Measurements from ENCODE around the gene SPIB.

Gene SPIB

GRCh38 chr19:50433201-50434180 lies 14.8 kb downstream of the SPIB start:
- H3K4me2 ChIP-seq (ENCODE audit: low read depth, low read length, poor library complexity, severe bottlenecking) = no peak overlapping the region
- H3K9me2 ChIP-seq (replicated peaks; ENCODE audit: low read depth, low read length) = no peaks in the 10 kb centered on the region
- no peak overlapping the region for H2AFZ ChIP-seq (ENCODE audit: low read length)
- no peaks in the 10 kb centered on the region for H3K79me2 ChIP-seq (ENCODE audit: insufficient read depth, low read length)
- TF ChIP-seq, protein P1, sequence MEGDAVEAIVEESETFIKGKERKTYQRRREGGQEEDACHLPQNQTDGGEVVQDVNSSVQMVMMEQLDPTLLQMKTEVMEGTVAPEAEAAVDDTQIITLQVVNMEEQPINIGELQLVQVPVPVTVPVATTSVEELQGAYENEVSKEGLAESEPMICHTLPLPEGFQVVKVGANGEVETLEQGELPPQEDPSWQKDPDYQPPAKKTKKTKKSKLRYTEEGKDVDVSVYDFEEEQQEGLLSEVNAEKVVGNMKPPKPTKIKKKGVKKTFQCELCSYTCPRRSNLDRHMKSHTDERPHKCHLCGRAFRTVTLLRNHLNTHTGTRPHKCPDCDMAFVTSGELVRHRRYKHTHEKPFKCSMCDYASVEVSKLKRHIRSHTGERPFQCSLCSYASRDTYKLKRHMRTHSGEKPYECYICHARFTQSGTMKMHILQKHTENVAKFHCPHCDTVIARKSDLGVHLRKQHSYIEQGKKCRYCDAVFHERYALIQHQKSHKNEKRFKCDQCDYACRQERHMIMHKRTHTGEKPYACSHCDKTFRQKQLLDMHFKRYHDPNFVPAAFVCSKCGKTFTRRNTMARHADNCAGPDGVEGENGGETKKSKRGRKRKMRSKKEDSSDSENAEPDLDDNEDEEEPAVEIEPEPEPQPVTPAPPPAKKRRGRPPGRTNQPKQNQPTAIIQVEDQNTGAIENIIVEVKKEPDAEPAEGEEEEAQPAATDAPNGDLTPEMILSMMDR (conservative IDR thresholded peaks at IDR 0.05; ENCODE audit: low read length) = no peak
- no peak for TF ChIP-seq EZH2phosphoT487 (IDR thresholded peaks at IDR 0.05; ENCODE audit: borderline replicate concordance)
- H3F3A ChIP-seq (ENCODE audit: low read depth) = no peaks in the 10 kb centered on the region
- H4K20me1 ChIP-seq (ENCODE audit: insufficient read depth, low read length, poor library complexity, severe bottlenecking) = no peaks in the 10 kb centered on the region
- no peaks in the 10 kb centered on the region for H3K36me3 ChIP-seq (ENCODE audit: insufficient read depth, low read length)
- no peaks in the 10 kb centered on the region for H3K9me3 ChIP-seq (ENCODE audit: insufficient read depth, low read depth, low read length)
- H3K27me3 ChIP-seq (ENCODE audit: insufficient read depth, low read length, poor library complexity, severe bottlenecking) = no peaks in the 10 kb centered on the region
- H3K4me3 ChIP-seq (ENCODE audit: low read length, poor library complexity, severe bottlenecking) = no peak overlapping the region
- H3K4me1 ChIP-seq (ENCODE audit: insufficient read depth, low read length, poor library complexity, severe bottlenecking) = peaks cover 4% of the 10 kb centered on the region
- no peak overlapping the region for H3K9ac ChIP-seq (ENCODE audit: low read depth, low read length, poor library complexity, severe bottlenecking)

- H3K36me3 ChIP-seq (ENCODE audit: insufficient read depth, low read length) = no peaks in the 10 kb centered on the region
- H3K9me3 ChIP-seq (ENCODE audit: insufficient read depth, low read depth, low read length) = no peaks in the 10 kb centered on the region
- no peak overlapping the region for H3K4me2 ChIP-seq (ENCODE audit: low read depth, low read length, poor library complexity, severe bottlenecking)
- H4K20me1 ChIP-seq (ENCODE audit: insufficient read depth, low read length, poor library complexity, severe bottlenecking) = no peaks in the 10 kb centered on the region
- H3K9ac ChIP-seq (ENCODE audit: low read depth, low read length, poor library complexity, severe bottlenecking) = no peak overlapping the region
- H3K27me3 ChIP-seq (ENCODE audit: insufficient read depth, low read length, poor library complexity, severe bottlenecking) = no peaks in the 10 kb centered on the region
- no peaks in the 10 kb centered on the region for H3K9me2 ChIP-seq (replicated peaks; ENCODE audit: low read depth, low read length)
- TF ChIP-seq EZH2phosphoT487 (IDR thresholded peaks at IDR 0.05; ENCODE audit: borderline replicate concordance) = no peak
- H3K79me2 ChIP-seq (ENCODE audit: insufficient read depth, low read length) = no peaks in the 10 kb centered on the region
- no peak overlapping the region for H3K4me3 ChIP-seq (ENCODE audit: low read length, poor library complexity, severe bottlenecking)
- no peak overlapping the region for H2AFZ ChIP-seq (ENCODE audit: low read length)
- H3F3A ChIP-seq (ENCODE audit: low read depth) = no peaks in the 10 kb centered on the region
- peaks cover 4% of the 10 kb centered on the region for H3K4me1 ChIP-seq (ENCODE audit: insufficient read depth, low read length, poor library complexity, severe bottlenecking)
Measured at GRCh38 chr19:50434525-50434924, 15.8 kb downstream of the SPIB start.

- no peaks in the 10 kb centered on the region for H3K79me2 ChIP-seq (ENCODE audit: insufficient read depth, low read length)
- H3F3A ChIP-seq (ENCODE audit: low read depth) = no peaks in the 10 kb centered on the region
- H3K4me2 ChIP-seq (ENCODE audit: low read depth, low read length, poor library complexity, severe bottlenecking) = no peak overlapping the region
- H3K9me3 ChIP-seq (ENCODE audit: insufficient read depth, low read depth, low read length) = no peaks in the 10 kb centered on the region
- peaks cover 4% of the 10 kb centered on the region for H3K4me1 ChIP-seq (ENCODE audit: insufficient read depth, low read length, poor library complexity, severe bottlenecking)
- no peaks in the 10 kb centered on the region for H3K9me2 ChIP-seq (replicated peaks; ENCODE audit: low read depth, low read length)
- H3K27me3 ChIP-seq (ENCODE audit: insufficient read depth, low read length, poor library complexity, severe bottlenecking) = no peaks in the 10 kb centered on the region
- no peak overlapping the region for H3K9ac ChIP-seq (ENCODE audit: low read depth, low read length, poor library complexity, severe bottlenecking)
- TF ChIP-seq, protein P1 (conservative IDR thresholded peaks at IDR 0.05; ENCODE audit: low read length) = no peak
- no peak for TF ChIP-seq EZH2phosphoT487 (IDR thresholded peaks at IDR 0.05; ENCODE audit: borderline replicate concordance)
- H2AFZ ChIP-seq (ENCODE audit: low read length) = no peak overlapping the region
- H4K20me1 ChIP-seq (ENCODE audit: insufficient read depth, low read length, poor library complexity, severe bottlenecking) = no peaks in the 10 kb centered on the region
- H3K36me3 ChIP-seq (ENCODE audit: insufficient read depth, low read length) = no peaks in the 10 kb centered on the region
- H3K4me3 ChIP-seq (ENCODE audit: low read length, poor library complexity, severe bottlenecking) = no peak overlapping the region
Measured at GRCh38 chr19:50435221-50435620, 16.5 kb downstream of the SPIB start.

Data from Loucy (cell line).